Neutrophil (primary cell): ENCODE measurements around the gene RASSF10.

Experiments used
- H3K27ac ChIP-seq: fragments of 200-600 bp; sonication (generic); 2 replicates; pipeline ENCODE4 v1.5.1; 2016; ENCODE audit warnings: mild to moderate bottlenecking, moderate library complexity
- H3K27me3 ChIP-seq: fragments of 200-600 bp; sonication (generic); 2 replicates; pipeline ENCODE4 v1.6.0; 2016; ENCODE audit warnings: mild to moderate bottlenecking
- H3K36me3 ChIP-seq: fragments of 200-600 bp; sonication (generic); 2 replicates; pipeline ENCODE4 v1.5.1; 2017
- H3K4me1 ChIP-seq, 2 experiments: fragments of 200-600 bp in 1 of 2; sonication (generic) in 1 of 2; 1 replicate in 1 of 2; 2 replicates in 1 of 2; pipeline versions ENCODE4 v1.5.1 to v1.6.1; 2013 to 2016; ENCODE audit warnings: low read depth in 1 of 2, low read length in 1 of 2, mild to moderate bottlenecking in 1 of 2, moderate library complexity in 1 of 2; ENCODE audit not compliant: control insufficient read depth in 1 of 2, insufficient read depth in 1 of 2
- H3K4me3 ChIP-seq, 2 experiments: fragments of 200-600 bp in 1 of 2; sonication (generic) in 1 of 2; 1 replicate in 1 of 2; 2 replicates in 1 of 2; pipeline ENCODE4 v1.5.1; 2013 to 2016; ENCODE audit warnings: low read depth in 1 of 2, low read length in 1 of 2, mild to moderate bottlenecking in 1 of 2, moderate library complexity in 1 of 2
- H3K9me3 ChIP-seq: fragments of 200-600 bp; sonication (generic); 2 replicates; pipeline ENCODE4 v1.5.1; 2016
- TF ChIP-seq, protein P1 (sequence below): fragments of 200-600 bp; sonication (generic); IDR thresholded peaks from 2 replicates; pipeline ENCODE4 v1.5.1; 2016; ENCODE audit warnings: antibody characterized with exemption

RASSF10 gene

DNA sequence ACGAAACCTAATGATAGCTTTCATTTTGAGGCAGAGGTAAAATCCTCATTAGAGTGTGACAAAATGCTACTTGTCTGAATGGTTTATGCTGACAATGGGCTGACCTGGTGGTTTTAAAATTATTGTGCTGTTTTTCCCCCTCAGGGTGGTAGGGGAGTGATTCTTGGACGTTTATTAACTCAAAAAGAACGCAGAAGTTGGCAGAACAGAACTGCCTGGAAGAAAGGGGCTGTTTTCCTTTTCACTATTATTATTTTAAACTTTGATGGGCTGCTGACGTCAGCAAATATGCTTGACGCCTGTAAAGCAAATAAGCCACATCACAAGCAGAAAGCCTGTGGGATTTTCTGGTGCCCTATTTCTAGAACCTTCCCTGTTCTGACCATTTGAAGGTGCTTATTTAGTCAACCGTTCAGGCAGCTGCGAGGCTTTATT, 4.0 kb downstream of the RASSF10 start:
- Histone ChIP-seq H3K27ac (no peak overlapping the region), H3K4me3 (no peak overlapping the region), H3K27me3 (peaks cover 96% of the 10 kb centered on the region), H3K4me1 (peaks cover 14 to 21% of the 10 kb centered on the region in 2 experiments), H3K36me3 (no peaks in the 10 kb centered on the region), H3K9me3 (no peaks in the 10 kb centered on the region)
- TF ChIP-seq, protein P1, sequence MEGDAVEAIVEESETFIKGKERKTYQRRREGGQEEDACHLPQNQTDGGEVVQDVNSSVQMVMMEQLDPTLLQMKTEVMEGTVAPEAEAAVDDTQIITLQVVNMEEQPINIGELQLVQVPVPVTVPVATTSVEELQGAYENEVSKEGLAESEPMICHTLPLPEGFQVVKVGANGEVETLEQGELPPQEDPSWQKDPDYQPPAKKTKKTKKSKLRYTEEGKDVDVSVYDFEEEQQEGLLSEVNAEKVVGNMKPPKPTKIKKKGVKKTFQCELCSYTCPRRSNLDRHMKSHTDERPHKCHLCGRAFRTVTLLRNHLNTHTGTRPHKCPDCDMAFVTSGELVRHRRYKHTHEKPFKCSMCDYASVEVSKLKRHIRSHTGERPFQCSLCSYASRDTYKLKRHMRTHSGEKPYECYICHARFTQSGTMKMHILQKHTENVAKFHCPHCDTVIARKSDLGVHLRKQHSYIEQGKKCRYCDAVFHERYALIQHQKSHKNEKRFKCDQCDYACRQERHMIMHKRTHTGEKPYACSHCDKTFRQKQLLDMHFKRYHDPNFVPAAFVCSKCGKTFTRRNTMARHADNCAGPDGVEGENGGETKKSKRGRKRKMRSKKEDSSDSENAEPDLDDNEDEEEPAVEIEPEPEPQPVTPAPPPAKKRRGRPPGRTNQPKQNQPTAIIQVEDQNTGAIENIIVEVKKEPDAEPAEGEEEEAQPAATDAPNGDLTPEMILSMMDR, result no peak

DNA sequence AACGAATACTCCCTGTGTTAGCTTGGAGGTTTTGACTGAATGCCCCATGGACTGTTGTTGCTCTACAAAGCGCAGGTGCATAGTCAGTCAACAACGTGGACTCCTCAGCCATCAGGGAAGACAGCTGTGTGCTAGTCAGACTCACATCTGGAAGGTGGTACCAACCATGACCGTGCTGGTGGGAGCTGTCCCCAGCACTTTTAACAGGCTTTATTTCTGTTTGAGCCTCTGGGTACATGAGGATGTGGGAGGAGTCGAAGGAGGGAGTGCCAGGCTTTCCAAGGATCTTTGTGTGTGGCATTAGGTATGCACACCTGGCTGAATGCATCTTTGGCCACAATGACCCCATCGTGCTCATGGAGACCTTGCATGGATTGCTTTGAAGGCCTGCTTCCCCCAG, 6.6 kb downstream of the RASSF10 start:
- no peak overlapping the region for H3K4me3 ChIP-seq
- no peaks in the 10 kb centered on the region for H3K36me3 ChIP-seq
- H3K4me1 ChIP-seq, result no peaks in the 10 kb centered on the region
- no peaks in the 10 kb centered on the region for H3K9me3 ChIP-seq
- peaks cover 88% of the 10 kb centered on the region for H3K27me3 ChIP-seq
- TF ChIP-seq, protein P1, result no peak
- H3K27ac ChIP-seq, result no peak overlapping the region

DNA sequence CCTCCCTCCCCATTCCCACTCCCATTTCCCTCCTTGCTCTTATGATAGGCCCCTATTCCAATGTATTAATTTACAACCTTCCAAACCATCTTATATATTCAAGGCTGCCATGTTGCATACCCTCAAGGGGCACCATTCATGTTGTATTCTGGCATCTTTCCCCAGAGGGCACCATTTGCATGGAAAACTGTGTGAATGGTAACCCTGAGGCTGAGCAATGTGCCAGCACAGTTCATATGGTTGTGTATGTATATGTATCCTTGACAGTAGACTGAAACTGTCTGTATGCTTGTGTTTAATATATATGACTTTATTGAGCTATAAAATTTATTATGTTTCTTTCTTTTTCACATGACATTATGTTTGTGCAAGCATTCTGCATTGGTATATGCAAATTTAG, 7.3 kb downstream of the RASSF10 start:
- Histone ChIP-seq H3K4me3 (no peak overlapping the region), H3K9me3 (no peaks in the 10 kb centered on the region), H3K36me3 (no peaks in the 10 kb centered on the region), H3K27ac (no peak overlapping the region), H3K27me3 (peaks cover 81% of the 10 kb centered on the region), H3K4me1 (no peaks in the 10 kb centered on the region)
- TF ChIP-seq, protein P1, result no peak

DNA sequence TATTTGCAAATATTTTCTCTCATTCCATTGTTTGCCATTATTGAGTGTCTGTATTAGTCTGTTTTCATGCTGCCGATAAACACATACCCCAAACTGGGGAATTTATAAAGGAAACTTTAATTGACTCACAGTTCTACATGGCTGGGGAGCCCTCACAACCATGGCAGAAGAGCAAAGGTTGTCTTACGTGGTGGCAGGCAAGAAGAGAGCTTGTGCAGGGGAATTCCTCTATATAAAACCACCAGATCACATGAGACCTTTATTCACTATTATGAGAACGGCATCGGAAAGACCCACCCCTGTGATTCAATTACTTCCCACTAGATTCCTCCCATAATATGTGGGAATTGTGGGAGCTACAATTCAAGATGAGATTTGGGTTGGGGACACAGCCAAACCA, 10.2 kb downstream of the RASSF10 start:
- Histone ChIP-seq H3K9me3 (no peaks in the 10 kb centered on the region), H3K36me3 (no peaks in the 10 kb centered on the region), H3K4me3 (no peak overlapping the region), H3K4me1 (no peaks in the 10 kb centered on the region), H3K27ac (no peak overlapping the region), H3K27me3 (peaks cover 65% of the 10 kb centered on the region)
- TF ChIP-seq, protein P1, result no peak

DNA sequence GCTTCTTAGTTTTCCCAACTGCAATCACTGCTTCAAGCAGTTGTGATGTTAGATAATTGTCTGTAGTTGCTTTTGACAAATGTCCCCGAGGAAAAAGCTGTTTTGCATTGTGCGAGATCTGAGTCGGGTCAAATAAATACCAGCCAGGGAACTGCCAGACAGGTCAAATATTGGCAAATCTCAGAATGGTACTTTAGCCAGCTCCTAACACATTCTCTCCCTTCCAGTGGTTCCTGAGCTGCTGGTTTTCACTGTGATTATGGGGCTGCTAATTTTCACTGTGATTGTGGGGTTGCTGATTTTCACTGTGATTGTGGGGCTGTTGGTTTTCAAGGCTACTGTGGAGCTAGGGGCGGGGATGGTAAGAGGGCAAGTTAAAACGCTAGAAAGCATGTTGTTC, 14.3 kb downstream of the RASSF10 start:
- H3K27me3 ChIP-seq, result peaks cover 43% of the 10 kb centered on the region
- no peaks in the 10 kb centered on the region for H3K9me3 ChIP-seq
- TF ChIP-seq, protein P1, result no peak
- H3K4me3 ChIP-seq, result no peak overlapping the region
- no peaks in the 10 kb centered on the region for H3K36me3 ChIP-seq
- no peaks in the 10 kb centered on the region for H3K4me1 ChIP-seq
- H3K27ac ChIP-seq, result no peak overlapping the region

DNA sequence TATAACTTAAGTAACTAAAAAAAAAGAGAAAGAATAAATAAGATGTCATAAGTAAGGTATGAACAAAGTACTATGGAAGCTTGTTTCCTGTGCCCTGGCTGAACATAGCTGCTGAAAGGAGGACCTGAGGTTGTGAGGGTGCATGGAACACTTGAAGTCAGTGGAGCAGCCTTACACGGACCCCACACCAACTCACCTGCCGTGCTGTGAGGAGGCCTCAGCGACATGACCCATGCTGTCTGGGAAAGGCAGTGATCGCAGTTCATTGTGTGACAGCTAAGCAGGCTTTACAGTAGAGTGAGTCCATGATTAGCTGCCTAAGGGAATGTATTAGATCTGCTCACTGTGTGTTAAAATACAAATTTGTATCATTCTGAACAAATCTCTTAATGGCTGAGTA, 17.6 kb downstream of the RASSF10 start:
- Histone ChIP-seq H3K4me1 (no peaks in the 10 kb centered on the region), H3K36me3 (no peaks in the 10 kb centered on the region), H3K27ac (no peak overlapping the region), H3K9me3 (no peaks in the 10 kb centered on the region), H3K27me3 (peaks cover 54% of the 10 kb centered on the region), H3K4me3 (no peak overlapping the region)
- TF ChIP-seq, protein P1, result no peak
